ENCODE measurements around the gene RTKN2.

DNA sequence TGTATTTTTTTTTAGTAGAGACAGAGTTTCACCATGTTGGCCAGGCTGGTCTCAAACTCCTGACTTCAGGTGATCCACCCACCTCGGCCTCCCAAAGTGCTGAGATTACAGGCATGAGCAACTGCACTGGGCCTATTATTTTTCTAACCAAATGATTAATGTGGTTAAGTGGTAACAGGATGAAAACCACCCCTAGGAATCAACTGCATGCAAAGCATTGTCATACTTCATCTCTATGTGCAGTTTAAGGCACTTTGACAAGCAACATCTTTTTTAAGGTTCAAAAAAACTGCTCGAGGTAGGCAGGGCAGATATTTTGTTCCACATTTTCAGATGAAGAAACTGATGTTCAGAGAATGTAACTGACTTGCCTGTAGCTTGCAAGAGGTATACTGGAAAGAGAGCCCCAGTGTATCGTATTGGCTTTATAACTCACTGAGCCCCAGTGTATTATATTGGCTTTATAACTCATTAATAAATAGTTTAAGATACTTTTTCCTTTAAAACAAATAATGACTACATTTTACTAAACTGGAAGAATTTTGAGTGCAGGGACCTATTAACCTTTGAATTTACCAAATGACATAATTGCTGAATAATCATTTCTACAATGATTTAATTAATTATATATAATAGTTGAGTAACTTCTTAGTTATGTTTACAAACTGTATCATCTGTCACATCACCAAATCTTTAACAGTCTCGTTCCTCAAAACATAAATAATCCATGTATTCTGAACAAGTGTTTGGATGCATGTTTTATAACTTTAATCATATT lies 38.1 kb downstream of the RTKN2 start:
- no peak for TF ChIP-seq CSDC2 (CRISPR knock-in tag; IDR thresholded peaks at IDR 0.05)
- TF ChIP-seq TOX (CRISPR knock-in tag; IDR thresholded peaks at IDR 0.05; ENCODE audit: borderline replicate concordance) = no peak
- TF ChIP-seq TCF4 (CRISPR knock-in tag; IDR thresholded peaks at IDR 0.05; ENCODE audit: borderline replicate concordance) = no peak
- TF ChIP-seq, protein P1, sequence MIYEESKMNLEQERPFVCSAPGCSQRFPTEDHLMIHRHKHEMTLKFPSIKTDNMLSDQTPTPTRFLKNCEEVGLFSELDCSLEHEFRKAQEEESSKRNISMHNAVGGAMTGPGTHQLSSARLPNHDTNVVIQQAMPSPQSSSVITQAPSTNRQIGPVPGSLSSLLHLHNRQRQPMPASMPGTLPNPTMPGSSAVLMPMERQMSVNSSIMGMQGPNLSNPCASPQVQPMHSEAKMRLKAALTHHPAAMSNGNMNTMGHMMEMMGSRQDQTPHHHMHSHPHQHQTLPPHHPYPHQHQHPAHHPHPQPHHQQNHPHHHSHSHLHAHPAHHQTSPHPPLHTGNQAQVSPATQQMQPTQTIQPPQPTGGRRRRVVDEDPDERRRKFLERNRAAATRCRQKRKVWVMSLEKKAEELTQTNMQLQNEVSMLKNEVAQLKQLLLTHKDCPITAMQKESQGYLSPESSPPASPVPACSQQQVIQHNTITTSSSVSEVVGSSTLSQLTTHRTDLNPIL (CRISPR knock-in tag; IDR thresholded peaks at IDR 0.05; ENCODE audit: low read depth) = no peak
- TF ChIP-seq OSR1 (CRISPR knock-in tag; IDR thresholded peaks at IDR 0.05) = no peak
- TF ChIP-seq RARB (CRISPR knock-in tag; IDR thresholded peaks at IDR 0.05) = no peak
- no peak for TF ChIP-seq ARNTL (CRISPR knock-in tag; IDR thresholded peaks at IDR 0.05; ENCODE audit: borderline replicate concordance, low read depth)
- TF ChIP-seq, protein P2, sequence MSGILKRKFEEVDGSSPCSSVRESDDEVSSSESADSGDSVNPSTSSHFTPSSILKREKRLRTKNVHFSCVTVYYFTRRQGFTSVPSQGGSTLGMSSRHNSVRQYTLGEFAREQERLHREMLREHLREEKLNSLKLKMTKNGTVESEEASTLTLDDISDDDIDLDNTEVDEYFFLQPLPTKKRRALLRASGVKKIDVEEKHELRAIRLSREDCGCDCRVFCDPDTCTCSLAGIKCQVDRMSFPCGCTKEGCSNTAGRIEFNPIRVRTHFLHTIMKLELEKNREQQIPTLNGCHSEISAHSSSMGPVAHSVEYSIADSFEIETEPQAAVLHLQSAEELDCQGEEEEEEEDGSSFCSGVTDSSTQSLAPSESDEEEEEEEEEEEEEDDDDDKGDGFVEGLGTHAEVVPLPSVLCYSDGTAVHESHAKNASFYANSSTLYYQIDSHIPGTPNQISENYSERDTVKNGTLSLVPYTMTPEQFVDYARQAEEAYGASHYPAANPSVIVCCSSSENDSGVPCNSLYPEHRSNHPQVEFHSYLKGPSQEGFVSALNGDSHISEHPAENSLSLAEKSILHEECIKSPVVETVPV (CRISPR knock-in tag; IDR thresholded peaks at IDR 0.05) = no peak
- TF ChIP-seq ZNF8 (CRISPR knock-in tag; IDR thresholded peaks at IDR 0.05) = no peak
- no peak for TF ChIP-seq ZFP3 (CRISPR knock-in tag; IDR thresholded peaks at IDR 0.05)
- TF ChIP-seq ZNF565 (CRISPR knock-in tag; conservative IDR thresholded peaks at IDR 0.05; ENCODE audit: low read depth) = no peak
